NCI-H2107 (cell line): ENCODE data around the gene ZNF584.
"Not testable (repeated sequence)": the region's sequence is repeated elsewhere in the genome, so short reads cannot be mapped to it uniquely, and the experiment has no call there.

Experiments
- DNase-seq: peaks from one replicate; lab custom pipeline; 2025; lab: John Stamatoyannopoulos, UW

Gene ZNF584

GRCh38 chr19:58403920-58404478, 4.5 kb upstream of the ZNF584 start:
- DNase-seq: not testable (repeated sequence)

GRCh38 chr19:58406818-58407657, 1.4 kb upstream of the ZNF584 start:
- DNase-seq: no peak

- DNase-seq: no peak
These were observed 744 bp upstream of the ZNF584 start for GRCh38 chr19:58407658-58408151.

- DNase-seq: no peak
These were observed 751 bp downstream of the ZNF584 start for GRCh38 chr19:58409010-58409790.

GRCh38 chr19:58416604-58417003, 8.2 kb downstream of the ZNF584 start:
- DNase-seq: no peak

- no peak for DNase-seq
These were observed 8.6 kb downstream of the ZNF584 start for GRCh38 chr19:58417071-58417470.

GRCh38 chr19:58428617-58429016, 20.2 kb downstream of the ZNF584 start:
- no peak for DNase-seq

GRCh38 chr19:58429745-58430144, 21.3 kb downstream of the ZNF584 start:
- DNase-seq: no peak

- no peak for DNase-seq
These were observed 25.8 kb downstream of the ZNF584 start for GRCh38 chr19:58434217-58434616.

GRCh38 chr19:58439576-58440554, 31.4 kb downstream of the ZNF584 start, which contains the start of gene ZNF132:
Gene ZNF132 (minus strand): TSS chr19:58440153. CDS start chr19:58439821, 332 bp downstream.
- no peak for DNase-seq

- DNase-seq: no peak
These were observed 32.1 kb downstream of the ZNF584 start for GRCh38 chr19:58440556-58440955.

GRCh38 chr19:58442986-58443385, 34.5 kb downstream of the ZNF584 start:
- DNase-seq: not testable (repeated sequence)

- DNase-seq: not testable (repeated sequence)
These were observed 40.4 kb downstream of the ZNF584 start for GRCh38 chr19:58448860-58449259.

- DNase-seq: not testable (repeated sequence)
These were observed 41.5 kb downstream of the ZNF584 start for GRCh38 chr19:58449980-58450379.

- no peak for DNase-seq
These were observed 42.5 kb downstream of the ZNF584 start for GRCh38 chr19:58450856-58451357.

- DNase-seq: peak; percentile 93
These were observed 43.1 kb downstream of the ZNF584 start, which contains the start of gene ZNF324B for GRCh38 chr19:58451358-58452101. Gene ZNF324B (plus strand): TSS chr19:58451622. CDS start chr19:58453702, 2,080 bp downstream.

GRCh38 chr19:58453743-58454142, 45.3 kb downstream of the ZNF584 start:
- DNase-seq: no peak

- no peak for DNase-seq
These were observed 46.9 kb downstream of the ZNF584 start for GRCh38 chr19:58455306-58455705.

- no peak for DNase-seq
These were observed 47.7 kb downstream of the ZNF584 start for GRCh38 chr19:58456111-58456510.

- DNase-seq: no peak
These were observed 51.6 kb downstream of the ZNF584 start for GRCh38 chr19:58460039-58460438.
